ENCODE data around the gene JPT1. TPM values are rescaled to one million over a fixed set of nuclear protein-coding genes. Genes with fewer than 3 reads are reported as not detected.
"Not testable (repeated sequence)": the region's sequence is repeated elsewhere in the genome, so short reads cannot be mapped to it uniquely, and the experiment has no call there.

The JPT1 gene
- total RNA-seq, 2 experiments from 2014 or later = 263 to 267 TPM

- H3K9me3 Mint-ChIP-seq; intact Hi-C loops (cut with micrococcal nuclease): not testable (repeated sequence)
- CTCF ChIA-PET = interaction anchor here (1.2 kb wide), 1 partner anchor 25 kb away, joined by 3 read pairs; no protein-coding TSS in a partner anchor
Measured at GRCh38 chr17:75137762-75138161, 16.6 kb downstream of the JPT1 start.

GRCh38 chr17:75135946-75136345 is 18.4 kb downstream of the JPT1 start:
- CTCF ChIA-PET = interaction anchor here (0.5 kb wide), 1 partner anchor 36 kb away, joined by 4 read pairs; no protein-coding TSS in a partner anchor
- no peak overlapping the region for H3K27ac Mint-ChIP-seq
- peaks cover 18% of the 10 kb centered on the region for H3K36me3 Mint-ChIP-seq
- H3K9me3 Mint-ChIP-seq = no peaks in the 10 kb centered on the region
- DNase-seq = no peak
- intact Hi-C loops (cut with micrococcal nuclease) = no loop called here
- POLR2A ChIA-PET = no interaction called here
- peaks cover 10% of the 10 kb centered on the region for H3K4me1 Mint-ChIP-seq (ENCODE audit: low read depth)
- no peak overlapping the region for H3K4me3 Mint-ChIP-seq
- no peaks in the 10 kb centered on the region for H3K27me3 Mint-ChIP-seq

More at GRCh38 chr17:75137762-75138161, 16.6 kb downstream of the JPT1 start:
- DNase-seq; H3K27ac Mint-ChIP-seq; H3K4me3 Mint-ChIP-seq; H3K27me3 Mint-ChIP-seq; H3K4me1 Mint-ChIP-seq (ENCODE audit: low read depth): not testable (repeated sequence)
- H3K36me3 Mint-ChIP-seq = peaks cover 21% of the 10 kb centered on the region
- POLR2A ChIA-PET = interaction anchor here (0.6 kb wide), 1 partner anchor 10 kb away, joined by 3 read pairs; no protein-coding TSS in a partner anchor

- no peak for DNase-seq
- no peaks in the 10 kb centered on the region for H3K27me3 Mint-ChIP-seq
- H3K4me3 Mint-ChIP-seq = no peak overlapping the region
- CTCF ChIA-PET = no interaction called here
- H3K36me3 Mint-ChIP-seq = peaks cover 22% of the 10 kb centered on the region
- intact Hi-C loops (cut with micrococcal nuclease) = no loop called here
- H3K9me3 Mint-ChIP-seq = no peaks in the 10 kb centered on the region
- peak overlapping the region; percentile 75 for H3K27ac Mint-ChIP-seq
- H3K4me1 Mint-ChIP-seq (ENCODE audit: low read depth) = peaks cover 12% of the 10 kb centered on the region
- POLR2A ChIA-PET = no interaction called here
Measured at GRCh38 chr17:75135452-75135851, 18.9 kb downstream of the JPT1 start.

- ChIA-PET POLR2A (interaction anchor here (0.6 kb wide), 1 partner anchor 166 kb away, joined by 3 read pairs; no protein-coding TSS in a partner anchor), CTCF (interaction anchor here (0.7 to 6.1 kb wide), 4 partner anchors 10 to 1263 kb away, joined by 3 to 121 read pairs (median 4); partner anchors contain the start of gene ARMC7)
- not testable (repeated sequence) for H3K4me3 Mint-ChIP-seq, H3K9me3 Mint-ChIP-seq, H3K27me3 Mint-ChIP-seq, DNase-seq
- Mint-ChIP-seq H3K27ac (peak overlapping the region; percentile 18), H3K4me1 (ENCODE audit: low read depth) (peaks cover 18% of the 10 kb centered on the region), H3K36me3 (peaks cover 19% of the 10 kb centered on the region)
- intact Hi-C loops (cut with micrococcal nuclease) = loop anchor here (5.0 kb wide), 2 partner anchors 69 to 86 kb away; partner anchors contain the start of genes ATP5PD and KCTD2
Measured at GRCh38 chr17:75133607-75134347, 20.5 kb downstream of the JPT1 start.

GRCh38 chr17:75133001-75133400 is 21.3 kb downstream of the JPT1 start:
- Mint-ChIP-seq H3K27me3 (no peaks in the 10 kb centered on the region), H3K27ac (peak overlapping the region; percentile 13), H3K36me3 (peaks cover 19% of the 10 kb centered on the region), H3K9me3 (no peaks in the 10 kb centered on the region), H3K4me3 (no peak overlapping the region), H3K4me1 (ENCODE audit: low read depth) (peaks cover 18% of the 10 kb centered on the region)
- POLR2A ChIA-PET = interaction anchor here (0.6 kb wide), 1 partner anchor 32 kb away, joined by 3 read pairs; no protein-coding TSS in a partner anchor
- DNase-seq = no peak
- intact Hi-C loops (cut with micrococcal nuclease) = loop anchor here (5.0 kb wide), 2 partner anchors 69 to 86 kb away; partner anchors contain the start of genes ATP5PD and KCTD2
- CTCF ChIA-PET = interaction anchor here (0.7 to 6.1 kb wide), 3 partner anchors 9 to 1264 kb away, joined by 3 to 121 read pairs (median 3); partner anchors contain the start of gene ARMC7

- H3K36me3 Mint-ChIP-seq = peaks cover 19% of the 10 kb centered on the region
- not testable (repeated sequence) for H3K27me3 Mint-ChIP-seq, H3K9me3 Mint-ChIP-seq, DNase-seq
- H3K4me3 Mint-ChIP-seq = peak overlapping the region; percentile 84
- H3K4me1 Mint-ChIP-seq (ENCODE audit: low read depth) = peaks cover 18% of the 10 kb centered on the region
- intact Hi-C loops (cut with micrococcal nuclease) = loop anchor here (5.0 kb wide), 2 partner anchors 70 to 85 kb away; partner anchors contain the start of genes ATP5PD and KCTD2
- POLR2A ChIA-PET = interaction anchor here (0.6 to 1.3 kb wide), 2 partner anchors 31 to 73 kb away, joined by 3 to 4 read pairs; partner anchors contain the start of gene NUP85
- CTCF ChIA-PET = interaction anchor here (0.7 to 6.1 kb wide), 13 partner anchors 10 to 158 kb away, joined by 3 to 121 read pairs (median 4); partner anchors contain the start of genes ARMC7, GGA3, MRPL58 and MRPS7
- H3K27ac Mint-ChIP-seq = peak overlapping the region; percentile 86
Measured at GRCh38 chr17:75132018-75133000, 22.0 kb downstream of the JPT1 start.

- Mint-ChIP-seq H3K4me3 (peak within 1 kb of the TSS; percentile 84), H3K36me3 (peaks cover 15% of the 10 kb centered on the region), H3K9me3 (no peaks in the 10 kb centered on the region), H3K27ac (peak within 1 kb of the TSS; percentile 86), H3K27me3 (no peaks in the 10 kb centered on the region), H3K4me1 (ENCODE audit: low read depth) (peaks cover 18% of the 10 kb centered on the region)
- peak; percentile 83 for DNase-seq
- ChIA-PET CTCF (interaction anchor here (0.6 to 6.1 kb wide), 25 partner anchors 9 to 281 kb away, joined by 3 to 121 read pairs (median 4); partner anchors contain the start of genes ARMC7, GGA3, MRPL58 and MRPS7), POLR2A (interaction anchor here (0.9 to 1.9 kb wide), 9 partner anchors 11 to 119 kb away, joined by 3 to 12 read pairs (median 5); partner anchors contain the start of genes JPT1, MRPL58 and NUP85)
- intact Hi-C loops (cut with micrococcal nuclease) = loop anchor here (1.0 to 5.0 kb wide), 3 partner anchors 17 to 84 kb away; partner anchors contain the start of genes ATP5PD and KCTD2
Measured at GRCh38 chr17:75131278-75132017, 22.9 kb downstream of the JPT1 start, which contains the start of gene NT5C. Gene NT5C, minus strand, starts transcription at chr17:75131742. Its CDS starts 35 bp downstream, at chr17:75131707.

- Mint-ChIP-seq H3K27ac (peak overlapping the region; percentile 86), H3K4me3 (peak overlapping the region; percentile 84), H3K36me3 (peaks cover 14% of the 10 kb centered on the region), H3K9me3 (no peaks in the 10 kb centered on the region), H3K27me3 (no peaks in the 10 kb centered on the region), H3K4me1 (ENCODE audit: low read depth) (peaks cover 25% of the 10 kb centered on the region)
- CTCF ChIA-PET = interaction anchor here (0.5 to 6.1 kb wide), 27 partner anchors 10 to 281 kb away, joined by 3 to 121 read pairs (median 4); partner anchors contain the start of genes ARMC7, CDR2L, GGA3 and MRPL58
- DNase-seq = peak; percentile 62
- POLR2A ChIA-PET = interaction anchor here (0.9 to 1.9 kb wide), 9 partner anchors 11 to 118 kb away, joined by 3 to 12 read pairs (median 5); partner anchors contain the start of genes JPT1, MRPL58 and NUP85
- intact Hi-C loops (cut with micrococcal nuclease) = loop anchor here (1.0 to 5.0 kb wide), 3 partner anchors 16 to 83 kb away; partner anchors contain the start of genes ATP5PD and KCTD2
Measured at GRCh38 chr17:75130632-75131277, 23.6 kb downstream of the JPT1 start.

GRCh38 chr17:75130059-75130631 is 24.2 kb downstream of the JPT1 start:
- Mint-ChIP-seq H3K9me3 (no peaks in the 10 kb centered on the region), H3K36me3 (peaks cover 13% of the 10 kb centered on the region), H3K27ac (peak overlapping the region; percentile 86), H3K27me3 (no peaks in the 10 kb centered on the region), H3K4me3 (peak overlapping the region; percentile 84), H3K4me1 (ENCODE audit: low read depth) (peaks cover 29% of the 10 kb centered on the region)
- ChIA-PET POLR2A (interaction anchor here (1.0 to 1.9 kb wide), 5 partner anchors 16 to 118 kb away, joined by 4 to 12 read pairs (median 7); partner anchors contain the start of gene MRPL58), CTCF (interaction anchor here (0.5 to 6.1 kb wide), 16 partner anchors 12 to 282 kb away, joined by 3 to 121 read pairs (median 4); partner anchors contain the start of genes ARMC7, CDR2L, GGA3 and MRPS7)
- no peak for DNase-seq
- intact Hi-C loops (cut with micrococcal nuclease) = loop anchor here (5.0 kb wide), 2 partner anchors 72 to 83 kb away; partner anchors contain the start of genes ATP5PD and KCTD2
